ENCODE measurements around the gene VANGL1.

GRCh38 chr1:115669886-115670285, 28.1 kb downstream of the VANGL1 start:
- TF ChIP-seq, protein P1, sequence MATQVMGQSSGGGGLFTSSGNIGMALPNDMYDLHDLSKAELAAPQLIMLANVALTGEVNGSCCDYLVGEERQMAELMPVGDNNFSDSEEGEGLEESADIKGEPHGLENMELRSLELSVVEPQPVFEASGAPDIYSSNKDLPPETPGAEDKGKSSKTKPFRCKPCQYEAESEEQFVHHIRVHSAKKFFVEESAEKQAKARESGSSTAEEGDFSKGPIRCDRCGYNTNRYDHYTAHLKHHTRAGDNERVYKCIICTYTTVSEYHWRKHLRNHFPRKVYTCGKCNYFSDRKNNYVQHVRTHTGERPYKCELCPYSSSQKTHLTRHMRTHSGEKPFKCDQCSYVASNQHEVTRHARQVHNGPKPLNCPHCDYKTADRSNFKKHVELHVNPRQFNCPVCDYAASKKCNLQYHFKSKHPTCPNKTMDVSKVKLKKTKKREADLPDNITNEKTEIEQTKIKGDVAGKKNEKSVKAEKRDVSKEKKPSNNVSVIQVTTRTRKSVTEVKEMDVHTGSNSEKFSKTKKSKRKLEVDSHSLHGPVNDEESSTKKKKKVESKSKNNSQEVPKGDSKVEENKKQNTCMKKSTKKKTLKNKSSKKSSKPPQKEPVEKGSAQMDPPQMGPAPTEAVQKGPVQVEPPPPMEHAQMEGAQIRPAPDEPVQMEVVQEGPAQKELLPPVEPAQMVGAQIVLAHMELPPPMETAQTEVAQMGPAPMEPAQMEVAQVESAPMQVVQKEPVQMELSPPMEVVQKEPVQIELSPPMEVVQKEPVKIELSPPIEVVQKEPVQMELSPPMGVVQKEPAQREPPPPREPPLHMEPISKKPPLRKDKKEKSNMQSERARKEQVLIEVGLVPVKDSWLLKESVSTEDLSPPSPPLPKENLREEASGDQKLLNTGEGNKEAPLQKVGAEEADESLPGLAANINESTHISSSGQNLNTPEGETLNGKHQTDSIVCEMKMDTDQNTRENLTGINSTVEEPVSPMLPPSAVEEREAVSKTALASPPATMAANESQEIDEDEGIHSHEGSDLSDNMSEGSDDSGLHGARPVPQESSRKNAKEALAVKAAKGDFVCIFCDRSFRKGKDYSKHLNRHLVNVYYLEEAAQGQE (IDR thresholded peaks at IDR 0.05; ENCODE audit: borderline replicate concordance in 1 of 2, low read depth in 1 of 2, low read length in 2 of 2), result no peak
- no peak for TF ChIP-seq HNF4A (CRISPR knock-in tag; IDR thresholded peaks at IDR 0.05)
